Prostate gland (tissue), 2 donors: ENCODE measurements around the gene MGAT5.

ENCODE experiments used
- POLR2A ChIP-seq: fragments of 450-650 bp; IDR thresholded peaks from one replicate; pipeline ENCODE4 v1.6.1; 2016; ENCODE audit warnings: antibody characterized with exemption, mild to moderate bottlenecking
- TF ChIP-seq, protein P1 (sequence below), 4 experiments: fragments of 200-600 bp in 2 of 4; fragments of 450-650 bp in 2 of 4; sonication (generic) in 2 of 4; IDR thresholded peaks; 1 replicate in 3 of 4; 2 replicates in 1 of 4; pipeline ENCODE4 v1.5.1; 2016 to 2019; ENCODE audit warnings: antibody characterized with exemption in 4 of 4, mild to moderate bottlenecking in 2 of 4, moderate library complexity in 2 of 4

- TF ChIP-seq, protein P1, sequence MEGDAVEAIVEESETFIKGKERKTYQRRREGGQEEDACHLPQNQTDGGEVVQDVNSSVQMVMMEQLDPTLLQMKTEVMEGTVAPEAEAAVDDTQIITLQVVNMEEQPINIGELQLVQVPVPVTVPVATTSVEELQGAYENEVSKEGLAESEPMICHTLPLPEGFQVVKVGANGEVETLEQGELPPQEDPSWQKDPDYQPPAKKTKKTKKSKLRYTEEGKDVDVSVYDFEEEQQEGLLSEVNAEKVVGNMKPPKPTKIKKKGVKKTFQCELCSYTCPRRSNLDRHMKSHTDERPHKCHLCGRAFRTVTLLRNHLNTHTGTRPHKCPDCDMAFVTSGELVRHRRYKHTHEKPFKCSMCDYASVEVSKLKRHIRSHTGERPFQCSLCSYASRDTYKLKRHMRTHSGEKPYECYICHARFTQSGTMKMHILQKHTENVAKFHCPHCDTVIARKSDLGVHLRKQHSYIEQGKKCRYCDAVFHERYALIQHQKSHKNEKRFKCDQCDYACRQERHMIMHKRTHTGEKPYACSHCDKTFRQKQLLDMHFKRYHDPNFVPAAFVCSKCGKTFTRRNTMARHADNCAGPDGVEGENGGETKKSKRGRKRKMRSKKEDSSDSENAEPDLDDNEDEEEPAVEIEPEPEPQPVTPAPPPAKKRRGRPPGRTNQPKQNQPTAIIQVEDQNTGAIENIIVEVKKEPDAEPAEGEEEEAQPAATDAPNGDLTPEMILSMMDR (IDR thresholded peaks at IDR 0.05), result no peak
- TF ChIP-seq POLR2A, result no peak
These were observed 65.9 kb downstream of the MGAT5 start for GRCh38 chr2:134319596-134320254.
